IMR-90 (cell line): ENCODE results near the gene RTKN. TPM values are rescaled to one million over a fixed set of nuclear protein-coding genes. Genes with fewer than 3 reads are reported as not detected.

Source experiments
- CHD1 ChIP-seq: IDR thresholded peaks from 2 replicates; pipeline ENCODE4 v1.6.1; 2012; ENCODE audit warnings: low read depth, low read length, improper control_type of control experiment
- RCOR1 ChIP-seq: IDR thresholded peaks from 2 replicates; pipeline ENCODE4 v1.6.1; 2012; ENCODE audit warnings: mild to moderate bottlenecking, low read length, improper control_type of control experiment; ENCODE audit not compliant: insufficient replicate concordance
- polyA plus RNA-seq, 3 experiments: library from polyadenylated mRNA; depleted of rRNA; stranded (reverse); fragments of >200 nt; gene quantifications; 2 replicates each; pipeline ENCODE4 v1.2.3, GENCODE V29; 2012; ENCODE audit warnings: low replicate concordance in 1 of 3
- total RNA-seq: library from RNA; depleted of rRNA; stranded (reverse); fragments of >200 nt; gene quantifications from 2 replicates; pipeline ENCODE4 v1.2.3, GENCODE V29; 2012
- TF ChIP-seq, protein P1 (sequence below): conservative IDR thresholded peaks from 2 replicates; pipeline ENCODE4 v1.5.1; 2012; ENCODE audit warnings: mild to moderate bottlenecking, low read depth, low read length, improper control_type of control experiment

RTKN gene
- total and polyA plus RNA-seq, 2 of the 4 experiments (the other 2 are of a cell fraction) = 11.1 to 19.7 TPM

DNA sequence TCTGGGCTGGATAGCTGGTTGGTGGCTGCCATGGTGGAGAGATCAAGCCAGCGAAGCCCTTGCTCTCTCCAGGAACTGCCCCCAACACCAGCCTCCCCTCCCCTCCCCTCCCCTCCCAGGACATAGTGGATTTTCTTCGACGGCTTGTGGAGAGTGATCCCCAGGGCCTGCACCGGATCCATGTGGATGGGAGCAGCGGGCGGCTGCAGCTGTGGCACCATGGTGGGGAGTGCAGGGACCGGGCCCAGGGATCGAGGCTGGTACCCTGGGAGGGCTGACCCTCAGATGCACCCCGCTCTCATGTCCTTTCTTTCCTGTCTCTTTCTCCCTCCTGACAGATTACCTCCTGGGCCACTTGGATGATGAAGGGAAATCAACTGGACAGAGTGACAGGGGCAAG is 48.2 kb upstream of the RTKN start (continued):
- TF ChIP-seq, protein P1, sequence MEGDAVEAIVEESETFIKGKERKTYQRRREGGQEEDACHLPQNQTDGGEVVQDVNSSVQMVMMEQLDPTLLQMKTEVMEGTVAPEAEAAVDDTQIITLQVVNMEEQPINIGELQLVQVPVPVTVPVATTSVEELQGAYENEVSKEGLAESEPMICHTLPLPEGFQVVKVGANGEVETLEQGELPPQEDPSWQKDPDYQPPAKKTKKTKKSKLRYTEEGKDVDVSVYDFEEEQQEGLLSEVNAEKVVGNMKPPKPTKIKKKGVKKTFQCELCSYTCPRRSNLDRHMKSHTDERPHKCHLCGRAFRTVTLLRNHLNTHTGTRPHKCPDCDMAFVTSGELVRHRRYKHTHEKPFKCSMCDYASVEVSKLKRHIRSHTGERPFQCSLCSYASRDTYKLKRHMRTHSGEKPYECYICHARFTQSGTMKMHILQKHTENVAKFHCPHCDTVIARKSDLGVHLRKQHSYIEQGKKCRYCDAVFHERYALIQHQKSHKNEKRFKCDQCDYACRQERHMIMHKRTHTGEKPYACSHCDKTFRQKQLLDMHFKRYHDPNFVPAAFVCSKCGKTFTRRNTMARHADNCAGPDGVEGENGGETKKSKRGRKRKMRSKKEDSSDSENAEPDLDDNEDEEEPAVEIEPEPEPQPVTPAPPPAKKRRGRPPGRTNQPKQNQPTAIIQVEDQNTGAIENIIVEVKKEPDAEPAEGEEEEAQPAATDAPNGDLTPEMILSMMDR = no peak
- TF ChIP-seq CHD1 (no peak), RCOR1 (no peak)
